ENCODE data around the gene GPSM3. TPM values are rescaled to one million over a fixed set of nuclear protein-coding genes. Genes with fewer than 3 reads are reported as not detected.

GPSM3 gene
- polyA plus RNA-seq, 1 experiment, result 4.7 TPM

DNA sequence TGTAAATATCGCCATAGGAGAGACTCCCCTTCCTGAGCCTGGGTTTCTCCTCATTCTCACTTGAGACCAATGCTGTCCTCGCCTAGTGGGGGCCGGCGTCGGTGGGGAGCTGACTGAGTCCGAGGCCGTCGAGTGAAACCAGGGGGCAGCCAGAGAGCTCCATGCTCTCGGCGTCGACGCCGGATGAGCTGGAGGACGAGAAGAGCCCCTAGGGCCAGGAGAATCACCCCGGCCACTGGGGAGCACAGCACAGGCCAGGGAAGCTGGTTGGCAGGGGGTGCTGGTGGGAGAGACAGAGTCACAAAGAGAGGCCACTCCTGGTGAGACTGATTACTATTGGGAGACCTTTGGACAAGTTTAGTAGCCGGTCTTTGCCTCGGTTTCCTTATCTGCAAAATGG is 6.4 kb upstream of the GPSM3 start:
- CTCF ChIA-PET, result interaction anchor here (0.5 kb wide), 1 partner anchor 56 kb away, joined by 3 read pairs; no protein-coding TSS in a partner anchor
- H3K9me3 ChIP-seq (ENCODE audit: control insufficient read depth, insufficient read depth, low read length), result no peaks in the 10 kb centered on the region; the same call in 1 of the 2 replicates
- DNase-seq (ENCODE audit: low read depth, low spot score), result no peak
- TF ChIP-seq, protein P1, sequence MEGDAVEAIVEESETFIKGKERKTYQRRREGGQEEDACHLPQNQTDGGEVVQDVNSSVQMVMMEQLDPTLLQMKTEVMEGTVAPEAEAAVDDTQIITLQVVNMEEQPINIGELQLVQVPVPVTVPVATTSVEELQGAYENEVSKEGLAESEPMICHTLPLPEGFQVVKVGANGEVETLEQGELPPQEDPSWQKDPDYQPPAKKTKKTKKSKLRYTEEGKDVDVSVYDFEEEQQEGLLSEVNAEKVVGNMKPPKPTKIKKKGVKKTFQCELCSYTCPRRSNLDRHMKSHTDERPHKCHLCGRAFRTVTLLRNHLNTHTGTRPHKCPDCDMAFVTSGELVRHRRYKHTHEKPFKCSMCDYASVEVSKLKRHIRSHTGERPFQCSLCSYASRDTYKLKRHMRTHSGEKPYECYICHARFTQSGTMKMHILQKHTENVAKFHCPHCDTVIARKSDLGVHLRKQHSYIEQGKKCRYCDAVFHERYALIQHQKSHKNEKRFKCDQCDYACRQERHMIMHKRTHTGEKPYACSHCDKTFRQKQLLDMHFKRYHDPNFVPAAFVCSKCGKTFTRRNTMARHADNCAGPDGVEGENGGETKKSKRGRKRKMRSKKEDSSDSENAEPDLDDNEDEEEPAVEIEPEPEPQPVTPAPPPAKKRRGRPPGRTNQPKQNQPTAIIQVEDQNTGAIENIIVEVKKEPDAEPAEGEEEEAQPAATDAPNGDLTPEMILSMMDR (IDR thresholded peaks at IDR 0.05; ENCODE audit: low read depth, low read length), result no peak
- H3K27ac ChIP-seq (ENCODE audit: low read depth, low read length), result no peak overlapping the region
- POLR2A ChIA-PET, result no interaction called here
- peaks cover 6% of the 10 kb centered on the region for H3K27me3 ChIP-seq (ENCODE audit: control insufficient read depth, insufficient read depth, low read length)
- no peak overlapping the region for H3K4me3 ChIP-seq (ENCODE audit: low read depth, low read length)

GRCh38 chr6:32198345-32198696 is 5.9 kb upstream of the GPSM3 start:
- Histone ChIP-seq H3K9me3 (ENCODE audit: control insufficient read depth, insufficient read depth, low read length) (no peaks in the 10 kb centered on the region; the same call in 1 of the 2 replicates), H3K27me3 (ENCODE audit: control insufficient read depth, insufficient read depth, low read length) (peaks cover 6% of the 10 kb centered on the region), H3K27ac (ENCODE audit: low read depth, low read length) (no peak overlapping the region), H3K4me3 (ENCODE audit: low read depth, low read length) (no peak overlapping the region)
- no peak for DNase-seq (ENCODE audit: low read depth, low spot score)
- TF ChIP-seq, protein P1 (IDR thresholded peaks at IDR 0.05; ENCODE audit: low read depth, low read length), result no peak
- POLR2A ChIA-PET, result no interaction called here
- CTCF ChIA-PET, result no interaction called here

DNA sequence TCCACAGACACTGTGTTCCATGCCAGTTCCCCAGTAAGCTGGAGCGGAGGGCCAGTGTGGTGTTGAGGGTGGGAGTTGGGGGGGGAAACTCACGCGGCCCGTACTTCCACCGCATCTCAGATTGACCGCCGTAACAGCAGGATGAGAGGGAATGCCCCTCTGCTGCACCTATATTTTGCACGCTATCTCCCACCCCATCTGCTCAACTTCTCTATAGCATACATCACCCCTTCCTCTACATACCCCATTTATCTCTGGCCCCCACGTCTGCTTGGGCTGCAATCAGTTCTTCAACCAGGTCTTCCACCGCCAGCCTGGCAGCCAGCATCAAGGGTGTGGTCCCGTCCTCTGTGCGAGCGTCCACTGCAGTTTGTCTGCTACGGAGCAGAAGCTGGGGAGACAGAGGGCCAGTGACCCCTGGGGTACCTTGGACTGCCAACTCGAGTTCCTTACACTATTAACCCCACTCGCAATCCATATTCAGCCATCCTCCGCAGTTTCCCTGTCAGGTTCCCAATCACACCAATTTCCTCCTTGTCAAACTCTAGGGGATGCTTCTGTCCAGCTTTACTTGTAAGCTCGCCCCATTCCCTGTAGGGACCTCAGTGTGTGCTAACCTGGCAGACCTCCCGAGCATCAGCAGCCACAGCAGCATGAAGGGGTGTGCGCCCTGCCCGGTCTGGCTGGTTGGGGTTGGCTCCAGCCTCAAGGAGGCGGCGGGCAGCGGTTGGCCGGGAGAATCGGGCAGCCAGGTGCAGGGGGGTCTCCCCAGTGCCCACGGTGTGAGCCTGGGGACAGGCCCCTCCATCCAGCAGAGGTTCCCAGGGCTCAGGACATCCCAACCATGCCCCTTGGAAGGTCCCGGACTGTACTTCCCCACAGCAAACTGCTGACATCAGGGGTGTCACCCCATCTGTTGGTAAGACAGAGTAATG is 4.5 kb upstream of the GPSM3 start:
- POLR2A ChIA-PET, result interaction anchor here (0.6 to 2.0 kb wide), 2 partner anchors 68 to 410 kb away, joined by 6 to 13 read pairs; partner anchors contain the start of genes ATF6B and FKBPL
- peaks cover 4% of the 10 kb centered on the region for H3K27me3 ChIP-seq (ENCODE audit: control insufficient read depth, insufficient read depth, low read length)
- H3K27ac ChIP-seq (ENCODE audit: low read depth, low read length), result peak overlapping the region; percentile 100
- H3K9me3 ChIP-seq (ENCODE audit: control insufficient read depth, insufficient read depth, low read length), result no peaks in the 10 kb centered on the region; the same call in 1 of the 2 replicates
- CTCF ChIA-PET, result interaction anchor here (0.7 to 2.1 kb wide), 4 partner anchors 48 to 264 kb away, joined by 3 to 18 read pairs (median 8); partner anchors contain the start of gene ATF6B
- no peak for DNase-seq (ENCODE audit: low read depth, low spot score)
- peak overlapping the region; percentile 83 for H3K4me3 ChIP-seq (ENCODE audit: low read depth, low read length)
- TF ChIP-seq, protein P1 (IDR thresholded peaks at IDR 0.05; ENCODE audit: low read depth, low read length), result no peak

DNA sequence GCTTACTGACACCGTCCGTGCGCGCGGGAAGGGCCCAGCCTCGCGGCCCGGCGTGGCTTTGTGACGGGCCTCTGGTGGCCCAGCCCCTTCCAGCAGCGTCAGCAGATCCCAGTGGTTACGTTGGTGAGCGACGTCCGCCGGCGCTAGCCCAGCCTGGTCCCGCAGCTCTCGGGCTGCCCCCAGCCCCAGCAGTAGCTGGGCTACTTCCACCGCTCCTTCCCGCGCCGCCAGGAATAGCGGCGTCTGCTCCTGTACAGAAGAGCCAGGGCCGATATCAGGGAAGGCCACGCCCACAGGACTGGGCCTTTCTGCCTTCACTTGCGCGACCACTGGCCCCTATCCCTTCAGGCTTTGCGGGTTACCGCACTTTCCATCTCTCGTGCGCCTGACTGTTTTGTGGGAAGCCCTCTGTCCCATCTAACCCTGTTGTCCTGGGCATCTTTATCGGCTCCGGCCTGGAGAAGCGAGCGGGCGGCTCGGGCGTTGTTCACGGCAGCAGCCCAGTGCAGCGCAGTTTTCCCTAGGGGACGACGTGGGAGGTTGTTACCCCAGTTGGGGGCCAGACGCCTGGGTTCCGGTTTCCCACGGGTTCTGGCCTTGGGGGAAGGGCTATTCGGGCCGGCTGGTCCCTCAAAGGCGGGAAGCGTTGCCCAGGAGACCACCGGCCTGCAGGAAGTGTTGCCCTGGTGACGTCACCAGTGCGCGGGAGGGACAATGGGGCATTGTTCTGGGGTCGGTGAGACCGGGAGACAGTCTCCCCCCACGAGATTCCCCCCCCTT is 3.6 kb upstream of the GPSM3 start:
- peaks cover 2% of the 10 kb centered on the region for H3K27me3 ChIP-seq (ENCODE audit: control insufficient read depth, insufficient read depth, low read length)
- H3K9me3 ChIP-seq (ENCODE audit: control insufficient read depth, insufficient read depth, low read length), result no peaks in the 10 kb centered on the region; the same call in 1 of the 2 replicates
- CTCF ChIA-PET, result interaction anchor here (0.6 to 2.1 kb wide), 29 partner anchors 10 to 1933 kb away, joined by 3 to 18 read pairs (median 4); partner anchors contain the start of genes AGPAT1, ATF6B, ATP6V1G2 and EGFL8
- H3K4me3 ChIP-seq (ENCODE audit: low read depth, low read length), result peak overlapping the region; percentile 83
- peak; percentile 55 for DNase-seq (ENCODE audit: low read depth, low spot score)
- POLR2A ChIA-PET, result interaction anchor here (0.6 to 2.0 kb wide), 8 partner anchors 19 to 1122 kb away, joined by 3 to 30 read pairs (median 8); partner anchors contain the start of genes ATF6B, FKBPL and ZBTB22
- TF ChIP-seq, protein P1 (IDR thresholded peaks at IDR 0.05; ENCODE audit: low read depth, low read length), result no peak
- H3K27ac ChIP-seq (ENCODE audit: low read depth, low read length), result peak overlapping the region; percentile 100

All from AG04450 (cell line).